OCI-LY7 (cell line): Measurements from ENCODE around the gene ADAMTS4. TPM values are rescaled to one million over a fixed set of nuclear protein-coding genes. Genes with fewer than 3 reads are reported as not detected.

Source experiments
- BruUV-seq: library from RNA; stranded (reverse); fragments of 400-500 nt; replicated peaks from 2 replicates; lab custom pipeline; 2021; lab: Mats Ljungman, UMichigan
- CTCF ChIA-PET: fragments of 300-600 bp; sonication (Branson Sonifier 250); formaldehyde crosslinking; loops from one replicate; lab custom pipeline; 2022; ENCODE audit warnings: antibody characterized with exemption; ENCODE audit not compliant: unreplicated experiment; lab: Charles Lee
- POLR2A ChIA-PET: fragments of 300-600 bp; sonication (Branson Sonifier 250); formaldehyde crosslinking; loops from one replicate; lab custom pipeline; 2022; ENCODE audit warnings: antibody characterized with exemption; lab: Charles Lee
- DNase-seq: peaks from one replicate; pipeline ENCODE4 v3.0.0-alpha.2; 2015; ENCODE audit warnings: low spot score
- H2AFZ ChIP-seq: fragments of 200-600 bp; sonication (generic), shearing (Covaris generic); 2 replicates; pipeline ENCODE4 v1.6.1; 2014; ENCODE audit warnings: mild to moderate bottlenecking, antibody characterized with exemption, low read length, moderate library complexity
- H3K27ac ChIP-seq: fragments of 200-600 bp; sonication (generic); 2 replicates; pipeline ENCODE4 v1.5.1; 2014; ENCODE audit warnings: mixed run types, low read depth, mild to moderate bottlenecking, moderate library complexity, low read length, inconsistent platforms; ENCODE audit not compliant: poor library complexity, severe bottlenecking
- H3K36me3 ChIP-seq: fragments of 200-600 bp; sonication (generic); 2 replicates; pipeline ENCODE4 v1.6.1; 2014; ENCODE audit warnings: mild to moderate bottlenecking, antibody characterized with exemption, low read length, moderate library complexity, mixed read lengths; ENCODE audit not compliant: insufficient read depth
- H3K4me1 ChIP-seq: fragments of 200-600 bp; sonication (generic); 2 replicates; pipeline ENCODE4 v1.5.1; 2014; ENCODE audit warnings: mild to moderate bottlenecking, low read length; ENCODE audit not compliant: insufficient read depth, poor library complexity, severe bottlenecking
- H3K4me2 ChIP-seq: fragments of 200-600 bp; sonication (generic); 2 replicates; pipeline ENCODE4 v1.6.1; 2014; ENCODE audit warnings: mild to moderate bottlenecking, low read length
- H3K4me3 ChIP-seq: fragments of 200-600 bp; sonication (generic); 2 replicates; pipeline ENCODE4 v1.5.1; 2014; ENCODE audit warnings: mild to moderate bottlenecking, low read depth, low read length; ENCODE audit not compliant: poor library complexity, severe bottlenecking
- H3K79me2 ChIP-seq: fragments of 200-600 bp; sonication (generic); 2 replicates; pipeline ENCODE4 v1.6.1; 2016; ENCODE audit warnings: low read depth, mild to moderate bottlenecking, low read length, moderate library complexity, mixed read lengths; ENCODE audit not compliant: insufficient read depth
- H3K9me2 ChIP-seq: fragments of 200-600 bp; sonication (generic); 2 replicates; pipeline ENCODE4 v1.6.1; 2016; ENCODE audit warnings: mild to moderate bottlenecking, low read length, mixed read lengths; ENCODE audit not compliant: insufficient read depth
- H3K9me3 ChIP-seq: fragments of 200-600 bp; sonication (generic); 2 replicates; pipeline ENCODE4 v1.6.1; 2014; ENCODE audit warnings: mild to moderate bottlenecking, mixed run types, low read length, mixed read lengths
- H4K20me1 ChIP-seq: fragments of 200-600 bp; sonication (generic); 2 replicates; pipeline ENCODE4 v1.6.1; 2014; ENCODE audit warnings: mild to moderate bottlenecking, antibody characterized with exemption, low read length, moderate library complexity, mixed read lengths; ENCODE audit not compliant: insufficient read depth
- CTCF ChIP-seq: fragments of 200-600 bp; sonication (generic); conservative IDR thresholded peaks from 2 replicates; pipeline ENCODE4 v1.5.1; 2014; ENCODE audit warnings: mild to moderate bottlenecking, antibody characterized with exemption, low read length, moderate library complexity, mixed read lengths
- EZH2phosphoT487 ChIP-seq: fragments of 200-600 bp; sonication (generic); IDR thresholded peaks from 2 replicates; pipeline ENCODE4 v1.6.1; 2018; ENCODE audit warnings: low read depth, borderline replicate concordance, mild to moderate bottlenecking, mixed run types, antibody characterized with exemption, low read length, moderate library complexity, mixed read lengths
- intact Hi-C: fragments of 100-400 bp; cut with micrococcal nuclease; formaldehyde crosslinking; loops from one replicate; pipeline ENCODE4 v1.10.0; 2022; ENCODE audit not compliant: unreplicated experiment
- total RNA-seq, 2 experiments: library from RNA; depleted of rRNA in 1 of 2; stranded (reverse); fragments of >200 nt in 1 of 2; shearing (Covaris generic) in 1 of 2; gene quantifications; 2 replicates each; pipeline ENCODE4 v1.2.3, GENCODE V29; 2014 to 2022

The ADAMTS4 gene
- total RNA-seq, 2 experiments from 2014 or later, result 0.03 to 0.15 TPM

GRCh38 chr1:161226759-161227158 is 27.9 kb upstream of the ADAMTS4 start:
- BruUV-seq, result no TSS peak
- ChIA-PET POLR2A (interaction anchor here (0.8 to 2.2 kb wide), 10 partner anchors 8 to 155 kb away, joined by 3 to 12 read pairs (median 3); partner anchors contain the start of gene NDUFS2), CTCF (interaction anchor here (0.9 to 1.9 kb wide), 4 partner anchors 10 to 156 kb away, joined by 3 to 9 read pairs (median 4); no protein-coding TSS in a partner anchor)
- peaks cover 24% of the 10 kb centered on the region for H3K4me1 ChIP-seq
- intact Hi-C loops, result loop anchor here (1.0 to 2.0 kb wide), 3 partner anchors 65 to 156 kb away; no protein-coding TSS in a partner anchor
- no peak for TF ChIP-seq EZH2phosphoT487
- H3K9me2 ChIP-seq, result no peaks in the 10 kb centered on the region
- H4K20me1 ChIP-seq, result no peaks in the 10 kb centered on the region
- H3K9me3 ChIP-seq, result no peaks in the 10 kb centered on the region
- H3K79me2 ChIP-seq, result no peaks in the 10 kb centered on the region
- H3K4me3 ChIP-seq, result peak overlapping the region; percentile 73
- H3K4me2 ChIP-seq, result peak overlapping the region; percentile 78
- no peak for DNase-seq
- peak overlapping the region; percentile 35 for H3K27ac ChIP-seq
- peak overlapping the region; percentile 40; the same call in 1 of the 2 replicates for H2AFZ ChIP-seq
- peaks cover 24% of the 10 kb centered on the region for H3K36me3 ChIP-seq

- TF ChIP-seq CTCF (no peak), EZH2phosphoT487 (no peak)
- ChIA-PET CTCF (interaction anchor here (0.9 to 1.9 kb wide), 11 partner anchors 10 to 156 kb away, joined by 3 to 12 read pairs (median 5); partner anchors contain the start of genes B4GALT3 and NDUFS2), POLR2A (interaction anchor here (0.7 to 2.2 kb wide), 18 partner anchors 9 to 481 kb away, joined by 3 to 18 read pairs (median 4); partner anchors contain the start of gene NDUFS2)
- no peak for DNase-seq
- Histone ChIP-seq H3K27ac (peak overlapping the region; percentile 35), H4K20me1 (no peaks in the 10 kb centered on the region), H3K4me2 (peak overlapping the region; percentile 78), H3K9me2 (no peaks in the 10 kb centered on the region), H3K36me3 (peaks cover 24% of the 10 kb centered on the region), H3K4me1 (peaks cover 24% of the 10 kb centered on the region), H3K4me3 (peak overlapping the region; percentile 73), H3K79me2 (no peaks in the 10 kb centered on the region), H3K9me3 (no peaks in the 10 kb centered on the region), H2AFZ (peak overlapping the region; percentile 40; the same call in 1 of the 2 replicates)
- no TSS peak for BruUV-seq
- intact Hi-C loops, result loop anchor here (2.0 kb wide), 1 partner anchor 80 kb away; no protein-coding TSS in a partner anchor
Measured at GRCh38 chr1:161226320-161226711, 27.5 kb upstream of the ADAMTS4 start.

- H3K4me3 ChIP-seq, result peak within 1 kb of the TSS; percentile 73
- peak within 1 kb of the TSS; percentile 78 for H3K4me2 ChIP-seq
- H2AFZ ChIP-seq, result peak within 1 kb of the TSS; percentile 90
- peaks cover 24% of the 10 kb centered on the region for H3K36me3 ChIP-seq
- no TSS peak for BruUV-seq
- H4K20me1 ChIP-seq, result no peaks in the 10 kb centered on the region
- intact Hi-C loops, result loop anchor here (1.0 to 2.0 kb wide), 4 partner anchors 15 to 81 kb away; partner anchors contain the start of gene B4GALT3
- no peaks in the 10 kb centered on the region for H3K9me2 ChIP-seq
- H3K27ac ChIP-seq, result peak within 1 kb of the TSS; percentile 35
- TF ChIP-seq EZH2phosphoT487 (no peak), CTCF (peak; percentile 87)
- POLR2A ChIA-PET, result interaction anchor here (0.6 to 2.2 kb wide), 31 partner anchors 9 to 538 kb away, joined by 3 to 18 read pairs (median 4); partner anchors contain the start of genes B4GALT3, NDUFS2, PPOX and SDHC
- H3K4me1 ChIP-seq, result peaks cover 24% of the 10 kb centered on the region
- H3K79me2 ChIP-seq, result no peaks in the 10 kb centered on the region
- CTCF ChIA-PET, result interaction anchor here (0.5 to 1.9 kb wide), 13 partner anchors 9 to 157 kb away, joined by 3 to 12 read pairs (median 5); partner anchors contain the start of genes B4GALT3 and NDUFS2
- H3K9me3 ChIP-seq, result no peaks in the 10 kb centered on the region
- peak; percentile 99 for DNase-seq
Measured at GRCh38 chr1:161225534-161226319, 26.9 kb upstream of the ADAMTS4 start, which contains the start of gene TOMM40L. TSS of gene TOMM40L (plus strand) at chr1:161226060. CDS start at chr1:161226490, 430 bp downstream.
